DOHH2 (cell line): ENCODE results near the gene BTBD10.

Experiments
- H3F3A ChIP-seq: fragments of 200-600 bp; sonication (generic), shearing (Covaris generic); 2 replicates; pipeline ENCODE4 v1.6.0; 2016; ENCODE audit warnings: antibody characterized with exemption, mild to moderate bottlenecking; ENCODE audit not compliant: control insufficient read depth, insufficient read depth
- H3K27ac ChIP-seq: fragments of 200-600 bp; sonication (generic); 2 replicates; pipeline ENCODE4 v1.5.1; 2014; ENCODE audit warnings: low read depth, mild to moderate bottlenecking, low read length, moderate library complexity
- H3K27me3 ChIP-seq: fragments of 200-600 bp; sonication (generic); 2 replicates; pipeline ENCODE4 v1.6.1; 2014; ENCODE audit warnings: mild to moderate bottlenecking, low read length, mixed read lengths; ENCODE audit not compliant: control insufficient read depth
- H3K36me3 ChIP-seq: fragments of 200-600 bp; sonication (generic); 2 replicates; pipeline ENCODE4 v1.6.1; 2014; ENCODE audit warnings: mild to moderate bottlenecking, low read length, moderate library complexity, mixed read lengths; ENCODE audit not compliant: control insufficient read depth
- H3K4me1 ChIP-seq: fragments of 200-600 bp; sonication (generic); 2 replicates; pipeline ENCODE4 v1.6.1; 2014; ENCODE audit warnings: mild to moderate bottlenecking, low read length, mixed read lengths; ENCODE audit not compliant: control insufficient read depth
- H3K4me2 ChIP-seq: fragments of 200-600 bp; sonication (generic); 2 replicates; pipeline ENCODE4 v1.6.0; 2014; ENCODE audit warnings: mild to moderate bottlenecking, low read length, moderate library complexity
- H3K4me3 ChIP-seq: fragments of 200-600 bp; sonication (generic); 2 replicates; pipeline ENCODE4 v1.5.1; 2014; ENCODE audit warnings: mild to moderate bottlenecking, low read length, mixed read lengths
- H3K79me2 ChIP-seq: fragments of 200-600 bp; sonication (generic); 2 replicates; pipeline ENCODE4 v1.6.1; 2014; ENCODE audit warnings: mild to moderate bottlenecking, low read length, mixed read lengths; ENCODE audit not compliant: control insufficient read depth
- H3K9me2 ChIP-seq: fragments of 200-600 bp; sonication (generic); replicated peaks from 2 replicates; pipeline ENCODE4 v1.6.1; 2014; ENCODE audit warnings: mild to moderate bottlenecking, low read length, mixed read lengths; ENCODE audit not compliant: control insufficient read depth
- H3K9me3 ChIP-seq: fragments of 200-600 bp; sonication (generic); 2 replicates; pipeline ENCODE4 v1.6.1; 2014; ENCODE audit warnings: antibody characterized with exemption, low read length, mixed read lengths; ENCODE audit not compliant: control insufficient read depth, insufficient read depth
- H4K20me1 ChIP-seq: fragments of 200-600 bp; sonication (generic); 2 replicates; pipeline ENCODE4 v1.6.0; 2014; ENCODE audit warnings: low read depth, mild to moderate bottlenecking, antibody characterized with exemption, low read length, moderate library complexity; ENCODE audit not compliant: control insufficient read depth, insufficient read depth
- CTCF ChIP-seq: fragments of 200-600 bp; sonication (generic); IDR thresholded peaks from one replicate; pipeline ENCODE4 v1.5.1; 2014; ENCODE audit warnings: antibody characterized with exemption, mild to moderate bottlenecking, low read depth, low read length; ENCODE audit not compliant: poor library complexity, severe bottlenecking
- EZH2phosphoT487 ChIP-seq: fragments of 200-600 bp; sonication (generic); IDR thresholded peaks from 2 replicates; pipeline ENCODE4 v1.6.1; 2017; ENCODE audit warnings: borderline replicate concordance, mild to moderate bottlenecking, antibody characterized with exemption, low read length, moderate library complexity, mixed read lengths

Gene BTBD10

GRCh38 chr11:13343931-13344717 is 118.9 kb downstream of the BTBD10 start:
- H3K9me2 ChIP-seq: no peaks in the 10 kb centered on the region
- TF ChIP-seq CTCF: peak; percentile 80
- TF ChIP-seq EZH2phosphoT487: no peak
- H3K79me2 ChIP-seq: no peaks in the 10 kb centered on the region
- H3F3A ChIP-seq: no peaks in the 10 kb centered on the region
- H3K4me2 ChIP-seq: no peak overlapping the region
- H3K4me1 ChIP-seq: no peaks in the 10 kb centered on the region
- no peak overlapping the region for H3K27ac ChIP-seq
- no peak overlapping the region for H3K4me3 ChIP-seq
- peaks cover 5% of the 10 kb centered on the region; the same call in 1 of the 2 replicates for H4K20me1 ChIP-seq
- H3K27me3 ChIP-seq: peaks cover 24% of the 10 kb centered on the region
- H3K9me3 ChIP-seq: no peaks in the 10 kb centered on the region
- no peaks in the 10 kb centered on the region for H3K36me3 ChIP-seq

GRCh38 chr11:13343067-13343466 is 120.0 kb downstream of the BTBD10 start:
- H4K20me1 ChIP-seq: peaks cover 5% of the 10 kb centered on the region; the same call in 1 of the 2 replicates
- TF ChIP-seq CTCF: no peak
- TF ChIP-seq EZH2phosphoT487: no peak
- H3K9me3 ChIP-seq: no peaks in the 10 kb centered on the region

GRCh38 chr11:13341026-13341425 is 122.0 kb downstream of the BTBD10 start:
- Histone ChIP-seq H3K4me3 (no peak overlapping the region), H3K4me1 (no peaks in the 10 kb centered on the region), H3K4me2 (no peak overlapping the region), H3K9me2 (no peaks in the 10 kb centered on the region), H3K36me3 (no peaks in the 10 kb centered on the region), H3K9me3 (no peaks in the 10 kb centered on the region), H3K79me2 (no peaks in the 10 kb centered on the region), H3K27me3 (peaks cover 22% of the 10 kb centered on the region), H3K27ac (no peak overlapping the region), H3F3A (no peaks in the 10 kb centered on the region), H4K20me1 (peaks cover 5% of the 10 kb centered on the region; the same call in 1 of the 2 replicates)
- TF ChIP-seq CTCF: no peak
- TF ChIP-seq EZH2phosphoT487: no peak

More at GRCh38 chr11:13343067-13343466, 120.0 kb downstream of the BTBD10 start:
- no peaks in the 10 kb centered on the region for H3K79me2 ChIP-seq
- H3F3A ChIP-seq: no peaks in the 10 kb centered on the region
- H3K36me3 ChIP-seq: no peaks in the 10 kb centered on the region
- no peak overlapping the region for H3K4me3 ChIP-seq
- no peaks in the 10 kb centered on the region for H3K4me1 ChIP-seq
- peaks cover 22% of the 10 kb centered on the region for H3K27me3 ChIP-seq
- H3K27ac ChIP-seq: no peak overlapping the region
- no peak overlapping the region for H3K4me2 ChIP-seq
- no peaks in the 10 kb centered on the region for H3K9me2 ChIP-seq
